HG02870 (cell line): Measurements from ENCODE around the gene DCX.
"Not testable (repeated sequence)": the region's sequence is repeated elsewhere in the genome, so short reads cannot be mapped to it uniquely, and the experiment has no call there.

Source experiments
- ATAC-seq: cut with Tn5 transposase; IDR thresholded peaks from one replicate; pipeline ENCODE4 v1.9.1; 2021; ENCODE audit warnings: mild to moderate bottlenecking, moderate library complexity; ENCODE audit not compliant: unreplicated experiment

Gene DCX

DNA sequence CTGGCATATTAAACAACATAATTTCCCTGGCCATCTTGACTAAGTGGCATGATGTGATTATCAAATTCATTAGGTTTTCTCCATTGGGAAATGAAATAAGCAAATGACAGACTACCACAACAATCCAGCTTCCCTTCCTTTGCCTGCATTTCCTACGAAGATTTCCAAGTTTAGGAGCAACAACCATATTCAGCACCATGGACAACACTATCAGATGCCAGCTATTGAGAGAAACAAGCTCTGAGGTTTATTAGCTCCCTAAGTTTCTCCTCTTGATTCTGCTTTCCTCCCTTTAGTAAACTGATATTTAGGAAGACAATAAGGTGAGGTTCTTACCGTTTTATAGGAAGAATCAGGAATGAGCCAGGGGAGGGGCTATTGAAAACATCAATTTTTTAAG, 36.2 kb downstream of the DCX start:
- ATAC-seq, result no peak

DNA sequence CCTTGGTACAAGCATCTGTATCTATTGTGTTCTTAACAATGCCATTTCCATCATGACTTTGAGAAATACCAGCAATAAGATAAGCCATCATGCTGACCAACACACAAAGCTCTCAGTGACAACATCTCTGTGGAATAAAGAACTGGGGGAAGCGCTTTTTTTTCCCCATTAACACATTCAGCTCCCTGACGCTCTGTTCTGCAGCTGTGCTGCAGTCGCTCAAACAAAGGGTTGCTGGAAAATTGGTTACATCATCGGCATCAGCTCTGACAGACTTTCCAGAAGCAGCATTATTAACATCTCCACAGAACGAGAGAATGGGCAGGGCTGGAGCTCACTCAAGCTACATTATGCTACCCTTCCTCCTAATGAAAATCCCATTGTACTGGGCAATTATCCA, 39.9 kb downstream of the DCX start:
- ATAC-seq, result no peak

DNA sequence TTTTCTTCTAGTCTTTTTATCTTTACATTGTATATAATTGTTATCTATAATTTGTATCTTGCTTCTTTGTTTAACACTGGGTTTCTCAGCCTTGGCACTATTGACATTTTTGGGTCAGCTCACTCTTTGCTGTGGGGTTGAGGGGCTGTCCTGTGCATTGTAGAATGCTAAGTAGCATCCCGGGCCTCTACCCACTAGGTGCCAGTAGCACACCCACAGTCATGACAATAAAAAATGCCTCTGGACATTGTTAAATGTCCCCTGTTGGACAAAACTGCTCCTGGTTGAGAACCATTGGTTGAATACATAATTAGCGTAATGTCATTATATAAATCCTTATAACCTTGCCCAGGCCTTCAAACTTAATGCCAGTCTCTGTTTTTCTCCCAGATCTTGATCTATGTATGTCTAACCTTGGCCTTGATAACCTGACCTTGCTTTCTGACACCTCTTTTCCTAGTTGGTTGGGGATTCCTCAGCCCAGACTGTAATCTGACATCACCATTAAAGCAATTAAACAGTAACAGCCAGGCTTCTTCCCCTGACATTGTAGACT, 46.1 kb downstream of the DCX start:
- no peak for ATAC-seq

DNA sequence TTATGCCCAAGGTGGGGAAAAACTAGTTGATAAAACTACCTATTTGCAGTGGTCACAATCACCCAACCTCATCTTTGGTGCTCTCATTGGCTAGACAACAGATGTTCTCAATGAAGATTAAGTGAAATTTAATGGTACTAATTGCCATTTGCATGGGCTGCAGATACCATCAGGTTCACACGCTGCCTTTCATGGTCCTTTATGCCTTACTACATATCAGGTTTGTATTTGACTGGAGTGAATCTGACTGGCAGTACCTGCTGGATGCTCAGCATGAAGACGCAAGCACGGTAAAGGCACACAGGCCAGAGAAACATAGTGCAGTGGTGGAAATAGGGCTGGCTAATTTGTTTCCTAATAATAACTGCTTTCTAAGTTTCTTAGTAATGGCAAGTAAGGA, 48.3 kb downstream of the DCX start:
- ATAC-seq, result no peak

DNA sequence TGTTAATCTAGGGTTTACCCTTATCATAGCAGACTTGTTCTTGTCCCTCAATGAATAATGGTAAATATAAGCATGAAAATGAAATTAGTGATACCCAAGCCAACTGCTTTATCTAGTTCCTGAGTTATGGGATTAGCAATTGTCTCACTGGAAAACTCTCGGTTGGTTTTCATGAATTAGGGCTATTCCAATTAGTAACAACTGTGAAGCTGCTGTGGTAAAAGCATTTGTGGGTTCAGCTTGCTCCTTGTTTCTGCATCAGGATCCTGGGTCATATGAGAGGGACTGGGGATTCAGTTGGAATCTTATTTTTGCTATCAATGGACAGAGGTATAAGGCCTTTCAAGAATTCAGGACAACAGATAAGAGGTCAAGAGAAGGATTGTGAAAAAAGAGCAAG, 50.2 kb downstream of the DCX start:
- no peak for ATAC-seq

DNA sequence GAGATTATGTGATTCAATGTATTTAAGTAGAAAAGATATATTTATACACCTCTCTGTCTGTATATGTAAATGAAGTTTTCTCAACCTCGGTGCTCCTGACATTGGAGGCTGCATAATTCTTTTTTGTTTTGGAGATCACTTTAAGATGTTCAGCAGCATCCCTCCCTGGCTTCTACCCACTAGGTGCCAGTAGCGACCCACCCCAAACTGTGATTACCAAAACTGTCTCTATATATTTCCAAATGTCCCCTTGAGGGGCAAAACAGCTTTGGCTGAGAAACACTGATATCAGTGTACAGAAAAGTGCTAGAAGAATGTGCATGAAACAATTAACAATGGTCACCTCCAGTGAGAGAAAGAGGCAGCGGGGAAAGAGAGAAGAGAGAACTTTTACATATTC, 51.2 kb downstream of the DCX start:
- no peak for ATAC-seq

DNA sequence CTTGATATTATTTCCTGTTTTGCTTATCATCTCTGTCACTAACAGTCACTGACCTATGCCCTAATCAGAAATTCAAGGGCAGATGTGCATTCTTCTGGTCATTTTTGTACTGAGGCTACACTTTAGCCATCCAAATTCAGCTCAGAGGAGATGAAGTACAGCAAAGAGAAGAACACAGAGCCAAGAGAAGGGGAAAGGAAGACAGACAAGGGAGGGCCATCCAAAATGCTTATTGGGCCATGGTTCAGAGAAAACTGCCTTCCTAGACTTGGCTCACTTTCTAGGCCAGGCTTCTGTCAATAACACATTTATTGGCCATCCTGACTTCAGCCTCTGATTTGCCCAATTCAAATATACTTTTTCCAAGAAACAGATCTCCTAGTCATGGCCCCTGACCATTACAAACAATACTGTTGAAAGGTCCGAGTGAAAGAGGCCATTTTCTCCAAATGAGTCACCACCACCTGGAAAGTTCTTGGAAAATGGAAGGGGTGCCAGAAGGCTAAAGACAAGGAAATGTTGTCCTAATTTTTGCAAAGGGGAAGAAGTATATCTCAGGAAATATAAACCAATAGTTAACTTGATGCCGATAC, 56.4 kb downstream of the DCX start:
- ATAC-seq, result no peak

DNA sequence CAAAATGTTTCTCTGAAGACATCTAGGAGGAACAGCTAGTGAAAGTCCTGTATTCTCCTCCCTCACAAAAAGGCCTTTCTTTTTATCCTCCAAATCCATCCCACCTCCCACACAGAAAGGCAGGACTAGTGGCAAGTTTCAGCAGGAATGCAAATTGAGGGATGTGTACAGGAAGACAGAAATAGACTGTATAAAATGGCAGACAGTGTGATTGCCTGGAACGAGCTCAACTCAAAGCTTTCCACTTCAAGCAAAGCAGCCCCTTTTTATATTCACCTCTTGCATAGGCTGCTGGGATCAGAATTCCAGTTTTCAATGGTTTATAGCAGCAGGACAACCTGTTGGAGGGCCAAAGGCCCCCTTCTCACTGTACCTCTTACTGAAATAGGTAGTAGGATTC, 57.5 kb downstream of the DCX start:
- ATAC-seq, result no peak

DNA sequence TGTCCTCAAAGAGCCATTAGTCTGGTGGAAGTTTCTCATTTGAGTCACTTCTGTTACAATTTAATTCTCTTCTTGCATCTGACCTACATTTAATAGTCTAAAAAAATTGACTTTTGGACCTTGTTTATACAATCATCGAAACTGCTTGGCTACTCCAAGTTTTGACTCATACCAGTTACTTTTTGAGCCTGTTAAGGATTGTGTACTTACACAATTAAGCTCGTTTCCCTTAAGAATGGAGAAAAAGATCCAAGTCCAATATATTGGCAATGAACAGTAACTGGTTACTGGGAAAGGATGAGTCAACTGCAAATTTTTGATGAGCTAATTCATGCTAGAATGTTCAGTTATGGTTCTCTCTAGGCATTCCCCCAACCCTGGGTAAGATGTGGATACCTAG, 58.2 kb downstream of the DCX start:
- ATAC-seq, result no peak

DNA sequence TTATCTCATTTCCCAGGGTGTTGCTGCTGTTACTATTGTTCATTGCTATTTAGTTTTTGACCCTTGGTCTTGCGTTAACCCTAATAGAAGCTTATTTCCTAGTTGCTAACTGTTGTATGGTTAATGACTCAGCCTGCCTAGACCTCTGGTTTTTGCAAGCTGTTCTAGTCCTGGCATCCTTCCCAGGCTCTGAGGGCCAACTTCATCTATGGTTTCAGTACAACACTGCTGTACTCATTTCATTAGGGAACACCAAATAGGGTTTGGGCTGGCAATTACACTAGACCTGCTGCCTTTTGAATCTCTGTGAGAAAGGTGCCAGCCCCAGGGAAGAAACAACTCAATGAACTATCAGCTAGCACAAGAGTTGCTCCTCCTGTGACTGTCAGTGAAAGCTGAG, 59.6 kb downstream of the DCX start:
- ATAC-seq, result no peak

DNA sequence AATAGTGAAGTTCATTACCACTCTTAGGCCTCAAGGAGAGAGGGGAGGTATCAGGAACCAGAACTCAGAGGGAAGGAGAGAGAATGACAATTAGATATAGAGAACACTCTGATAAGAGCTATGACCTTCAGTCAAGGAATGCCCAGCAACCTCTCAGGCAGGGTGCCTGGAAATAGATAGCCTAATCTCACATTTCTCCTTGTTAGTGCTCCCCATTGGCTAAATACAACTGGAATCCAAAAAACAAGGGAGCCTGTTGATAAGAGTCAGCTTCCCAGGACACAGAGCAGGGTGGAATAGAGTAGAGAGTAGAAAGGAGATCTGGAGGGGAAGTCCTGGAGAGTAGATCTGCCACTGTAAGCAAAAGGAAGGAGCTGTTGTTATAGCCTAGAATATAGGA, 62.1 kb downstream of the DCX start:
- ATAC-seq, result no peak

DNA sequence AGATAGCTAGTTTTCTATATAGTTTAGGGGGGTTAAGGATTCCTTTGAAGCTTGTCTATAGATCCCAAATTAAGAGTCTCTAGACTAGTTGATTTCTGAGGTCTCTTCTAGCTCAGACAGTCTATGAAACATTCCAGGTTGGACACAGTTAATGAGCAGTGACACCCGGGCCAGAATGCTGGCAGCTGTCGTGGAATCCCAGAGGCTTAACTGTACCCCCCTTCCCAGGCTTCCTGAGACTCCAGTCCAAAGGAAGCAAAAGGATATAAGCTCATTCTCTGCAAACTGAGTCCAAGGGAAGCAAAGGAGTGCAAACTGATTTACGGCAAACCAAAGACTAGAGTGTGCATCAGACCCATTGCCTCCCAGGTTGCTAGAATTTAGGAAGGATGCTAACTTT, 62.9 kb downstream of the DCX start:
- ATAC-seq, result no peak

DNA sequence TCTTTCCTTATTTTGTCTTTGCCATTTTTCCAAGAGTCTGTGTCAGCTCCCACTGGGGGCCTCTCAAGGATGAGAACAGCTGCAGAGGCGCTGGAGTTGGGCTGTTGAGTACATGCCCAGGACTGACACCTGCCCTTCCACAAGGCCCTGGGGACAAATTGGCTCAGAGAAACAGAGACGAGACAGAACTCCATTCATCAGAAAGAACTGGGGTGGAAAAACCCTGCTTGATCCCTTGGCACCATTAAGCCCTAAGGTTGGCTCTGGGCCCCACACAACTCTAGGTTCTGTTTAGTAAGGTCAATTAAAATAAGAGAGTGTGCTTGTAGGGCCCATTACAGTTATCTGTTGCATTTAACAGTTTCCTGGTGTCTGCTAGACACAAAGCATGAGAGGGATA, 63.6 kb downstream of the DCX start:
- no peak for ATAC-seq

DNA sequence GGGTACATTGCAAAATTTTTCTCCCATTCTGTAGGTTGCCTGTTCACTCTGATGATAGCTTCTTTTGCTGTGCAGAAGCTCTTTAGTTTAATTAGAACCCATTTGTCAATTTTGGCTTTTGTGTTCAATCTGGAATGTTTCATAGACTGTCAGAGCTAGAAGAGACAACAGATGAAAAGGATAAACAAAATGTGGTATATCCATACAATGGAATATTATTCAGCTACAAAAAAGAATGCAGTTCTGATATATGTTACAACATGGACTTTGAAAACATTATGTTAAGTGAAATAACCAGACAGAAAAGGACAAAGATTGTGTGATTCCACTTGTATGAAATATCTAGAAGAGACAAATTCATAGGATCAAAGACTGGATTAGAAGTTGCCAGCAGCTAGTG, 65.8 kb downstream of the DCX start:
- not testable (repeated sequence) for ATAC-seq

DNA sequence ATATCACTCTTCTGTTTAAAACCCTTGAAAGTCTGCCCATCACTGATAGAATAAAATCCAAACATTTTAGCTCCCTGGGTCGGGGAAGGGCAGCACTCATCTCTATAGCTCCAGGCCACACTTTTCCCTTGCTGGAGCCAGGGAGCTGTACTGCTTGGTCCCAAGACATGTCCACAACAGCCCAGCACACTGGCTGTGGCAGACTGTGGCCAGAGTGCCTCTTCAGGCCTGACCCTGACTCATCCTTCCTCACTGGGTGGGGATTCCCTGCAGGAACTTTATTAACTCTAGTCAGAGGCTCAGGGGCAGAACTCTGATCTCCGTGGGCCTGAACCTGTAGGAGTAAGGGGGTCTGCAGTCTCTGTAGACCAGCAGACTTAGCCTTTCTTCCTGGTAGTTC, 71.9 kb downstream of the DCX start:
- ATAC-seq, result no peak

DNA sequence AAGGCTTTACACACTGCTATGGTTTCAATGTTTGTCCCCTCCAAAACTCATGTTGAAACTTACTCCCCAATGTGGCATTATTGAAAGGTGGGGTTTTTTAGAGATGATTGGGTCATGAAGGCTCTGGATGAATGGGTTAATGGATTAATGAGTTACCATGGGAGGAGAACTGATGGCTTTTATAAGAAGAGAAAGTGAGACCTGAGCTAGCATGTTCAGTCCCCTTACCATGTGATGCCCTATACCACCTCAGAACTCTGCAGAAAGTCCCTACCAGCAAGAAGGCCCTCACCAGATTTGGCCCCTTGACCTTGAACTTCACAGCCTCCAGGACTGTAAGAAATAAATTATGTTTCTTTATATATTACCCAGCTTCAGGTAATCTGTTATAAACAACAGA, 72.8 kb downstream of the DCX start:
- ATAC-seq, result no peak

DNA sequence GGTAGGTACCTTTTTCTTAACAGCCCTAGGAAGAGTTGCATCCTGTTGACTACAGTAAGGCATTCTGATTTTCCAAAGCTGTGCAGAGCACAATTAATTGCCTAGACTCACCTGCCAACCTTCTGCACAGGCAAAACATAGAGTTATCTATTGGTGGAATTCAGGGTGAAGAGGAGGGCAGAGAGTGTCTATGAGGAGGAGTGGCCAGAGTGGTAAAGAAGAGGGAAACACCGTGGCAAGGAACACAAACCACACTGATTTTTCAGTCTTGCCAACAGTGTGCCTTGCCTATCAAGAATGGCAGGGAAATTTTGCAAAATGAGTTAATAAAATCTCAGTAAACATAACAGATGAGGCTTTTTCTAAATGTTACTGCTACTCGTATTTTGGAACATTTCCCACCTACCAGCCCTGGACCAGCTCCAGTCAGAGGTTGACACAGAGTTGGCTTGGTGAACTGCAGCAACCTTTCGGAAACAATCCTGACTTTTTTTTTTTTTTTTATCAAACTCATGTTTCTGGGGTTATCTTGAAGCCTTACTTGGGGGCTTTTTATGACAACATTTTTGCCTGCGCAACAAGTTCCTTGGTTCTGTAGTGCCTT, 73.8 kb downstream of the DCX start:
- ATAC-seq, result no peak

DNA sequence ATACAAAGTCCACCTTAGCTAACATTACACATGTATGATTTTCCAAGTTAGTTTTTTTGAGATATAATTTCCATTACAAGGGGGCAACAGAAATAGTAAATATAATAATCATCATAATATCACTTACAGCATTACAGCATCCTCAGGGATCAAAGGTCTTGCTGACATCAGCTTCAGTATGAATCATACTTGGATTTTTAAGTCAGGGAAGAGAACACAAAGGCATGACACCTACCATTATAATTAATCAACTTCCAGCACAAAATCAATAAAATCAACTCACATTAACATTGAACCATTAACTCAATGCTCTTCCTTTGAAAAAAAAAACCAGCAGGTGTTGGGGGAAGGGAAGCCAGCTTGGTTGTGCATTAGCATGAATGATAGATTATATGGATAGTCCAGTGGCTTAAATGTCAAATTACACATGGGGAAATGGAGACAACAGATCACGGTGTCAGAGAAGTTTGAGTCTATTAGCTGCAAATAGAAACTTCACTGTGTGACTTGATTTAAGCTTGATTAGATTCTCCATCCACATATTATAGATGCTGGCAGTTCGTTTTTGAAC, 74.8 kb downstream of the DCX start:
- no peak for ATAC-seq

DNA sequence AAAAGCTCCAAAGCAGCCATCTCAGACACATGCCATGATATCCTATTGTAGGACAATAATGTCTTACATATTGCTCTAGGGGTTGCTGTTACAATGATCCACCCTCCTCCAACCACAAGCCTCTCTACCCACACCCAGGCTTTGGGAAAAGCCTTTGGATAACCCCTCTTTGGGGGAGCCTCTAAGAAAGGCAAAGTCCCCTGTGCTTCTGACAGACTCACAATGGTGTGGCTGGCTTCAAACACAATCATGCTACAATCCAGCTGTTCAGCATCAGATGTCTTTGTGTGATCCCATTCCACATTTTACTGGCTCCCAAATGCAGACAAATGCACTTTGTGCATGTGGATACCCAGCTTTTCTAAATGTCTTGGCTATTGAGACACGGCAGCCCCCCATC, 75.9 kb downstream of the DCX start:
- ATAC-seq, result no peak

DNA sequence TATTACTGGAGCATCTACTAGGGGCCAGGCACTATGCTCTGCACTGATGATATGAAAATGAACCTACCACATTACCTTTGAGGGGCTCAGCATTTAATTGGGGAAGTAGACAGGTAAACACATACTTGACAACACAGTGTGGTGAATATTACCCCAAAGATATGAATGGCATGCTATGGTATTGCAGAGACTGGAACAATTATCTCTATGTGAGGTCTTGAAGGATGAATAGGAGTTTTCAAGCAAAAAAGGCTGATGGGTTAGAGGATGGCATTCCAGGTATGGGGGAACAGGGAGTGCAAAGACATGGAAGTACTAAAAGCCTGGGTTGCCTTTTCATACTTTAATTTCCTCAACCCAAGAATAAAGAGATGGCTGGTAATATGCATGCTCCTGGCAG, 82.6 kb downstream of the DCX start:
- ATAC-seq, result no peak

DNA sequence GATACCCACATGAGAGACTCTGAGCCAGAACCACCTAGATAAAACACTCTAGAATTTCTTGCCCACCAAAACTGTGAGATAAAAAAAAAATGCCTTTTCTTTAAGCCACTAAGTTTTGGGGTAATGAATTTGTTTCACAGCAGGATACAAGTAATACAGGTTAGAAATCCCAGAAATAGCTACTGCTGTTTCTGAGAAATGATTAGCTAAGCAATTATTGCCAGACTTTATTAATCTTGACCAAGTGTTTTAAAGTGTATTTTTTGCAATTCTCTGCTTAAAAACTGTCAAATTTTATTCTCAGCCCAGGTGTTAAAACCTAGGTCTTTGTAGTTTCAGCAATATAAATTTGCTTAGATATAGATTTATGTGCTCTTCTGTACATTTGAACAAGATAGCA, 83.1 kb downstream of the DCX start:
- ATAC-seq, result no peak

DNA sequence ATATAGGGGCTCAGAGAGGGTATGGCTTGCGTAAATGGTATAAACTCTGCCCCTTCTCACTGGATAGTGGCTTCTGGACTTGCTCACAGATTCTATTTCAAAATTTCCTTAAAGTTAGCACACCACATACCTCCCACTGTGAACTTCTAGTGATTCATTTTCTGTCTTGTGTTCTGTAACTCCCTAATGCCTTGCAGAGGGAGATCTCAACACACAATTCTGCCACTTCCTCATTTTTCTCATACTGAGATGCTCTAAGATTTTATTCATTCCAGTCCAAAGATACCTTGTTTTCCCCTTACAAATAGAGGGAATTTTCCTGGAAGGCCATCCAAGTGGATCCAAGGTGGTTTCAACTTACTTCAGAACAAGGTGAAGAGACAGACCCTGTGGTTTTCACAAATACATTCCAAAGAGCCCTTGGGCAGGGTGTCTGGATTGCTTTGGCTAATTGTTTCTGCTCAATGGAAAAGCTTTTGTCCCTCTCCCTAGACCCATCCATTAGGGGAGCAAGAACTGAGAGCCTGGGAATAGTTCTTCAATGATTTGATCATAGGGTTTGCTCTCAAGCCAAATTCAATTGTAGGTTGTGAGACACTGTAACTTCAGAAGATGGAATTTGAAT, 89.6 kb downstream of the DCX start:
- no peak for ATAC-seq
